Measurements from ENCODE around the gene SF1. TPM values are rescaled to one million over a fixed set of nuclear protein-coding genes. Genes with fewer than 3 reads are reported as not detected.

The SF1 gene
- total and polyA plus RNA-seq, 4 donors = 76.2 to 213 (median 147) TPM

- Histone ChIP-seq H3K4me1 (ENCODE audit: control insufficient read depth in 5 of 5, insufficient read depth in 5 of 5, low read length in 5 of 5) (peaks cover 0 to 17% (median 15%) of the 10 kb centered on the region in 5 donors), H3K36me3 (ENCODE audit: control insufficient read depth in 4 of 4, insufficient read depth in 4 of 4, low read length in 4 of 4) (no peaks in the 10 kb centered on the region), H3K9ac (ENCODE audit: insufficient read depth in 1 of 2, low read length in 2 of 2) (no peak overlapping the region), H3K27ac (ENCODE audit: low read depth in 1 of 2, low read length in 1 of 2) (no peak overlapping the region), H3K9me3 (ENCODE audit: control insufficient read depth in 4 of 4, insufficient read depth in 3 of 4, low read length in 3 of 4) (no peaks in the 10 kb centered on the region), H3K27me3 (ENCODE audit: control insufficient read depth in 3 of 3, insufficient read depth in 3 of 3, low read length in 2 of 3) (peaks cover 23 to 77% (median 63%) of the 10 kb centered on the region in 3 donors), H3K4me3 (no peak overlapping the region)
- ATAC-seq (ENCODE audit: insufficient read depth, low FRiP score) = no peak
- WGBS, 2 donors = 58 to 60% methylated on average over 5 of the region's 5 CpGs
- no peak for DNase-seq
- no peak for TF ChIP-seq CTCF (IDR thresholded peaks at IDR 0.05; ENCODE audit: control extremely low read depth, extremely low read depth)
Observed at GRCh38 chr11:64714666-64715065, 63.7 kb downstream of the SF1 start.

Other genes starting within 250 kb of the SF1 start
- gene SLC22A11, start 222.6 kb downstream of the SF1 start, total RNA-seq = not detected
- gene SLC22A11, start 222.6 kb downstream of the SF1 start, polyA plus RNA-seq = under 1 TPM in 1 of 2 donors, not detected in 1; 0.08 TPM
- gene SLC22A12, start 187.3 kb downstream of the SF1 start, total RNA-seq = not detected
- not detected for gene SLC22A12, start 187.3 kb downstream of the SF1 start, polyA plus RNA-seq
- 1 to 10 TPM; 1.7 to 6.6 TPM for gene NRXN2, start 55.3 kb downstream of the SF1 start, total RNA-seq
- under 1 TPM; 0.39 to 0.56 TPM for gene NRXN2, start 55.3 kb downstream of the SF1 start, polyA plus RNA-seq
- 10 to 100 TPM; 20.0 to 39.3 TPM for gene RASGRP2, start 34.4 kb downstream of the SF1 start, total RNA-seq
- 10 to 100 TPM; 22.2 to 46.4 TPM for gene RASGRP2, start 34.4 kb downstream of the SF1 start, polyA plus RNA-seq
- 1 to 10 TPM; 3.7 to 3.8 TPM for gene PYGM, start 18.6 kb downstream of the SF1 start, total RNA-seq
- 1 to 10 TPM; 1.2 TPM for gene PYGM, start 18.6 kb downstream of the SF1 start, polyA plus RNA-seq
- 10 to 100 TPM; 23.3 to 41.8 TPM for gene MAP4K2, start 24.7 kb upstream of the SF1 start, total RNA-seq
- 10 to 100 TPM; 15.0 to 24.3 TPM for gene MAP4K2, start 24.7 kb upstream of the SF1 start, polyA plus RNA-seq
- 10 to 100 TPM; 18.8 to 24.9 TPM for gene MEN1, start 32.0 kb upstream of the SF1 start, total RNA-seq
- 10 to 100 TPM; 15.0 to 18.5 TPM for gene MEN1, start 32.0 kb upstream of the SF1 start, polyA plus RNA-seq
- gene CDC42BPG, start 66.1 kb upstream of the SF1 start, total RNA-seq = 10 to 100 TPM; 11.2 to 23.5 TPM
- gene CDC42BPG, start 66.1 kb upstream of the SF1 start, polyA plus RNA-seq = 1 to 10 TPM; 7.1 to 10.0 TPM
- 100 to 1,000 TPM in 1 of 2 donors, 10 to 100 TPM in 1; 71.2 to 139 TPM for gene EHD1, start 100.1 kb upstream of the SF1 start, total RNA-seq
- gene EHD1, start 100.1 kb upstream of the SF1 start, polyA plus RNA-seq = 100 to 1,000 TPM in 1 of 2 donors, 10 to 100 TPM in 1; 42.1 to 144 TPM
- 10 to 100 TPM; 17.4 to 32.5 TPM for gene ATG2A, start 138.7 kb upstream of the SF1 start, total RNA-seq
- gene ATG2A, start 138.7 kb upstream of the SF1 start, polyA plus RNA-seq = 10 to 100 TPM; 19.1 to 22.9 TPM
- gene PPP2R5B, start 146.1 kb upstream of the SF1 start, total RNA-seq = 10 to 100 TPM in 1 of 2 donors, 1 to 10 TPM in 1; 9.8 to 27.8 TPM
- gene PPP2R5B, start 146.1 kb upstream of the SF1 start, polyA plus RNA-seq = 10 to 100 TPM; 14.4 to 20.2 TPM
- gene GPHA2, start 157.4 kb upstream of the SF1 start, total RNA-seq = not detected
- under 1 TPM in 1 of 2 donors, not detected in 1; 0.19 TPM for gene GPHA2, start 157.4 kb upstream of the SF1 start, polyA plus RNA-seq
- under 1 TPM in 1 of 2 donors, not detected in 1; 0.55 TPM for gene MAJIN, start 193.6 kb upstream of the SF1 start, total RNA-seq
- gene MAJIN, start 193.6 kb upstream of the SF1 start, polyA plus RNA-seq = under 1 TPM; 0.24 to 0.39 TPM
- gene BATF2, start 218.4 kb upstream of the SF1 start, total RNA-seq = 1 to 10 TPM; 2.9 to 6.3 TPM
- gene BATF2, start 218.4 kb upstream of the SF1 start, polyA plus RNA-seq = 1 to 10 TPM; 3.7 to 7.4 TPM
- gene ARL2, start 235.6 kb upstream of the SF1 start, total RNA-seq = 10 to 100 TPM; 37.4 to 95.4 TPM
- gene ARL2, start 235.6 kb upstream of the SF1 start, polyA plus RNA-seq = 100 to 1,000 TPM in 1 of 2 donors, 10 to 100 TPM in 1; 92.5 to 127 TPM
- 10 to 100 TPM; 16.2 to 28.4 TPM for gene SNX15, start 248.9 kb upstream of the SF1 start, total RNA-seq
- gene SNX15, start 248.9 kb upstream of the SF1 start, polyA plus RNA-seq = 10 to 100 TPM; 18.4 to 19.4 TPM